Activated CD8-positive, alpha-beta T cell treated with anti-CD3 and anti-CD28 coated beads for 36 hours (primary cell): ENCODE data around the gene VAV2. TPM values are rescaled to one million over a fixed set of nuclear protein-coding genes. Genes with fewer than 3 reads are reported as not detected.

Experiments used
- ATAC-seq: fragments of 200-7000 bp; cut with Tn5 transposase; one replicate; pipeline ENCODE4 v1.10.0; 2021; ENCODE audit warnings: mild to moderate bottlenecking, moderate library complexity
- CTCF ChIA-PET: fragments of 350-600 bp; sonication (Branson Sonifier 250); formaldehyde crosslinking; loops from one replicate; lab custom pipeline; 2021; ENCODE audit warnings: antibody characterized with exemption; lab: Charles Lee
- POLR2A ChIA-PET: fragments of 350-600 bp; sonication (Branson Sonifier 250); formaldehyde crosslinking; loops from one replicate; lab custom pipeline; 2021; ENCODE audit warnings: antibody characterized with exemption; lab: Charles Lee
- DNase-seq: peaks from one replicate; pipeline ENCODE4 v3.0.0-alpha.2; 2020
- H3K27ac Mint-ChIP-seq: one replicate; pipeline ENCODE4 v1.8.0; 2021; ENCODE audit warnings: mild to moderate bottlenecking, mixed read lengths
- H3K27me3 Mint-ChIP-seq: one replicate; pipeline ENCODE4 v1.8.0; 2021; ENCODE audit warnings: mixed read lengths
- H3K36me3 Mint-ChIP-seq: one replicate; pipeline ENCODE4 v1.8.0; 2021; ENCODE audit warnings: low read depth, mixed read lengths
- H3K4me1 Mint-ChIP-seq: one replicate; pipeline ENCODE4 v1.8.0; 2021; ENCODE audit warnings: low read depth, mixed read lengths
- H3K4me3 Mint-ChIP-seq: one replicate; pipeline ENCODE4 v1.8.0; 2021; ENCODE audit warnings: mild to moderate bottlenecking, moderate library complexity, mixed read lengths
- H3K9me3 Mint-ChIP-seq: one replicate; pipeline ENCODE4 v1.8.0; 2021; ENCODE audit warnings: mixed read lengths
- CTCF ChIP-seq: fragments of 200-600 bp; IDR thresholded peaks from one replicate; pipeline ENCODE4 v1.8.0; 2022; ENCODE audit warnings: antibody characterized with exemption, mild to moderate bottlenecking
- intact Hi-C: fragments of 100-400 bp; cut with micrococcal nuclease; formaldehyde crosslinking; loops from one replicate; pipeline ENCODE4 v1.10.0; 2022
- total RNA-seq, 2 experiments: library from RNA; stranded (reverse); gene quantifications; one replicate each; pipeline ENCODE4 v1.2.3, GENCODE V29; 2021

Gene VAV2
- total RNA-seq, 2 experiments from 2014 or later = 5.1 to 5.4 TPM

DNA sequence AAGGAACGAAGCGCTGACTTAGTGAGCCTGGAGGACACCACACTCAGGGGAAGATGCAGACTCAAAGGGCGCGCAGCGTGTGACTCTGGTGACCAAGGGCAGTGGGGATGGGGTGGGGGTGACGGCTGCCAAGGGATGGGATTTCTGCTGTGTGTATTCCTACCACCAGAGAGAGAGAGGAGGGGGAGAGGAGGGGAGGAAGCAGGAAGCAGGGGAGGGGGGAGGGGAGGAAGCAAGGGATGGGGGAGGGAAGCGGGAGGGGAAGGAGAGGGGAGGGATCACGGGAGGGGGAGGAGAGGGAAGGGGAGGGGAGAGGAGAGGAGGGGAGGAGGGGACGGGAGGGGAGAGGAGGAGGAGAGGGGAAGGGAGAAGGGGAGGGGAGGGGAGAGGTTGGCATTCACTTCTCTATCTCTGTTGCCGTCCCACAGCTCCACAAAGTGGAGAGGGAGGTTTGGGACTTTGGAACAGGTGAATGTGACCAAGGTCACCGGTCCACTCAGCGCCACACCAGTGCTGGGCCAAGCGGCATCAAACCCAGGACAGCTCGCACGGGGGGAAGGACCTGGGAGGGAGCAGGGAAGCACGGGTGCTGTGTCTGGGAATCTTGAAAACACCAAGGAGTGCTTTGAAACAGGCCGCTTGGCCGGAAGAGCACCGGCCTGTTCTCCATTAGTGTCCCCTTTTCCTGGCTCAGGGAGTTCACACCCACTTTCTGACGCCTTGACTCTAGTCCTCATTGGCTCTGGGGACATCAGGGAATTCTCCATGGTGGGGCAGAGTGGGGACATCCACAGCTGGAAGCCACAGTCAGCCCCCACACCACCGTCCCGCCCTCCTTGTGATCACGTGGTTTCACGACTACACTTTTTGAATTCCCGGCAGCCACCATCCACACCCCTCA is 77.4 kb downstream of the VAV2 start:
- H3K27me3 Mint-ChIP-seq = peaks cover 1% of the 10 kb centered on the region
- POLR2A ChIA-PET = no interaction called here
- H3K4me3 Mint-ChIP-seq = no peak overlapping the region
- H3K27ac Mint-ChIP-seq = no peak overlapping the region
- CTCF ChIA-PET = no interaction called here
- H3K9me3 Mint-ChIP-seq = no peaks in the 10 kb centered on the region
- TF ChIP-seq CTCF = no peak
- ATAC-seq (no peak), DNase-seq (no peak)
- intact Hi-C loops = no loop called here
- peaks cover 2% of the 10 kb centered on the region for H3K4me1 Mint-ChIP-seq
- H3K36me3 Mint-ChIP-seq = no peaks in the 10 kb centered on the region

DNA sequence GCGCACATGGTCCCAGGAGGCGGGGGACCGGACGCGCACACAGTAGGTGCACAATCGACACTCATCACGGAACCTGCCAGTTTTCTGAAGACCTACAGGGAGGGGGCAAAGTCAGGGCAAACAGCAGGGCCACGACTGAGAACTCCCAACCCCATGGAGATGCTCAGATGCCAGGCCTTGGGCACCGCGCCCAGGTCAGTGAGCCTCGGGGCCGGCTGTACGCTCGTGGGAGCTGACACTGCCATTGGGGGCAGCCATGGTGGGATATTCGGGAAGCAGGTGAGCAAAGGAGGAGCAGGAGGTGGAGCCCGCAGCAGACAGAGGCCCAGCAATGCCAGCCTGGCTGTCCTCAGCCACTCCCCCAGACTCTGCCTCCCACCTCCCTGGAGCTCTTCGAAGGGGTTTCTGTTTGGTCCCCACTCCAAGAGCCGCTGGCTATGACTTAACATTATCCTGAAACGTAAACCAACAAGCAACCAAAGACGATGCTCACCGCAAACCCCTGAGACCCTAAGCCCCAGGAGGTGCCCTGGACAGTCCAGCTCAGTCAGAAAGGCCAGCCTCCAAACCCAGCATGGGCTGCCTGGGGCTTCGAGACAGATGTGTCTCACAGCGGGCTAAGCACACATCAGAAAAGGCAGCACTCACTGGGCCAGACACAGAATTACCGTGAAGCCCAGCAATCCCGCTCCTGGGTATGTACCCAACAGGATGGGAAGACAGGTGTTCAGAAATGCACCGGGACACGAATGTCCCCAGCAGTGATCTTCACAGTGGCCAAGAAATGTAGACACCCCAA is 78.4 kb downstream of the VAV2 start:
- Mint-ChIP-seq H3K27ac (no peak overlapping the region), H3K36me3 (no peaks in the 10 kb centered on the region), H3K4me1 (peaks cover 2% of the 10 kb centered on the region), H3K9me3 (no peaks in the 10 kb centered on the region), H3K27me3 (no peaks in the 10 kb centered on the region), H3K4me3 (no peak overlapping the region)
- CTCF ChIA-PET = no interaction called here
- ATAC-seq = no peak
- DNase-seq = no peak
- intact Hi-C loops = no loop called here
- POLR2A ChIA-PET = no interaction called here
- no peak for TF ChIP-seq CTCF

DNA sequence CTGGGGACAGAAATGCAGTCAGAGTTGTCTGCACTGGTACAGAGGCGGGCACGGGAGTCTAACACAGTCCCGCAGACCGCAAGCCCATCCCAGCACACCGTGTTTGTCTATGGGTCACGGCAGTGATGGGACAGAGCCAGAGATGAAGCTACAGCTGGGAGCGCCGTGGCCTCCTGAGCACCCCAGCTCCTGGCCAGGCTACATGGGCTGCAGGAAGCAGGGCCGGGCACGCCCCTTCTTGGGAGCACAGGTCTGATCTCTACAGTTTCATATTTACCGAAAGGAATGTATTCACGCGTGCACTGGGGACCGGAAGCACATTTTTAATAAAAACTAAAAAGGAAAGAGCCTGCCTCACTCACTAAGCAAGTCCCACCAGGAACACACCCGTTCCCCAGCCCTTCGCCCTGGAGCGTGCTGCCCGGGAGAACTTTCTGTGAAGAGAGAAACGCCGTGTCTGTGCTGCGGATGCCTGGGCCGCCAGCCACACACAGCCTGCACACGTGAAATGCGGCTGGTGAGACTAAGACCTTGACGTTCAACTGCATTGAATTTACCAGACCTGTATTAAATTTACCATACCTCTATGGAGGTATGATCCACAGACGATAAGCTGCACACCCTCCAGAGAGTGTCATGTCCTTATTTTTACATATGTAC is 81.1 kb downstream of the VAV2 start:
- Mint-ChIP-seq H3K27ac (no peak overlapping the region), H3K27me3 (no peaks in the 10 kb centered on the region), H3K4me1 (peaks cover 2% of the 10 kb centered on the region), H3K9me3 (no peaks in the 10 kb centered on the region), H3K36me3 (no peaks in the 10 kb centered on the region), H3K4me3 (no peak overlapping the region)
- ATAC-seq = no peak
- POLR2A ChIA-PET = no interaction called here
- CTCF ChIA-PET = no interaction called here
- intact Hi-C loops = no loop called here
- no peak for DNase-seq
- no peak for TF ChIP-seq CTCF

DNA sequence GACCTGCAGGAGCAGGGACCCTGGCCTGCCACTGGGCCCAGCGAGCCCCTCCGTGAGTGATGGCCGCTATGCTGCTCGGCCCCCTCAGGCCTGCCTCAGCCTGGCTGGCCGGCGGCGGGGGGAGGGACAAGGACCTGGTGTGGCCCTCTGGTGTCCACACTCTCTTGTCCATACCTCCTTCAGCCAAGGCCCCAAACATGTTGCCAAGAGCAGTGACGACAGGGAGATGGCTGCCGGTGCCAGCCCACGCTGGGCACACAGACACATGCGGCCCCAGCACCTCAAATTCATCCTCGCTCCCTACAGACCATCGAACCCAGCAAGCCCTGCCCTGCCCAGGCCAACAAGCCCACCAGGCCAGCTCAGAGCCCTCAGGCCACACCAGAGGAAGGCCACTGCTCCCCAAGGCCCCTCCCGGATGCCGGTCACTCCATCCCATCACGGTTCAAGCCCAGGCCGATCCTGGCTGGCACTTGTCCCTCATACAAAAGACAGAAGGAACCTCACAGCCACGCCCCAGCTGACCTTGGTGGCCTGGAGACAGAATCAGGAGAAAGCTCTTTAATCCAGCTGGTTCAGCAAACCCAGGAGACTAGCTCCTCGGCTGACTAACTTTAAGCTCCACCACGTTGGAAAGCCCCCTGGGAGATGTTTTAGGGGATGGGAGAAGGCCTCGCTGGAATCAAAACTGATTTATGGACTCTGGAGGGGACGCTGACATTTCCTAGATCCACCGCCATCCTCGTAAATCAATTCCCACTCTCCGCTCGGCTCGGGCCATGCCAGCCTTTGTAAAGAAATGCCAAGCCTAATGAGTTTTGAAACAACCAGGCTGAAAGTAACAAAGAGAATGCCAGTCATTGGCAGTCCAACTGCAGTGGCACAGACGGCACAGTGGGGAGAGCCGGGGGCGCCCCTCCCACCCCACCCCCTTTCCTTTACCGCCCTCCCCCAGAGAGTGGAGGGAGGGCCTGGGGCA is 84.9 kb downstream of the VAV2 start:
- no peak for ATAC-seq
- Mint-ChIP-seq H3K4me1 (no peaks in the 10 kb centered on the region), H3K36me3 (no peaks in the 10 kb centered on the region), H3K27ac (no peak overlapping the region), H3K9me3 (no peaks in the 10 kb centered on the region), H3K4me3 (no peak overlapping the region), H3K27me3 (no peaks in the 10 kb centered on the region)
- ChIA-PET POLR2A (no interaction called here), CTCF (no interaction called here)
- intact Hi-C loops = no loop called here
- no peak for DNase-seq
- no peak for TF ChIP-seq CTCF
